ENCODE measurements around the gene RGN.

GRCh38 chrX:47138171-47138570 lies 59.9 kb downstream of the RGN start:
- TF ChIP-seq, protein P1, sequence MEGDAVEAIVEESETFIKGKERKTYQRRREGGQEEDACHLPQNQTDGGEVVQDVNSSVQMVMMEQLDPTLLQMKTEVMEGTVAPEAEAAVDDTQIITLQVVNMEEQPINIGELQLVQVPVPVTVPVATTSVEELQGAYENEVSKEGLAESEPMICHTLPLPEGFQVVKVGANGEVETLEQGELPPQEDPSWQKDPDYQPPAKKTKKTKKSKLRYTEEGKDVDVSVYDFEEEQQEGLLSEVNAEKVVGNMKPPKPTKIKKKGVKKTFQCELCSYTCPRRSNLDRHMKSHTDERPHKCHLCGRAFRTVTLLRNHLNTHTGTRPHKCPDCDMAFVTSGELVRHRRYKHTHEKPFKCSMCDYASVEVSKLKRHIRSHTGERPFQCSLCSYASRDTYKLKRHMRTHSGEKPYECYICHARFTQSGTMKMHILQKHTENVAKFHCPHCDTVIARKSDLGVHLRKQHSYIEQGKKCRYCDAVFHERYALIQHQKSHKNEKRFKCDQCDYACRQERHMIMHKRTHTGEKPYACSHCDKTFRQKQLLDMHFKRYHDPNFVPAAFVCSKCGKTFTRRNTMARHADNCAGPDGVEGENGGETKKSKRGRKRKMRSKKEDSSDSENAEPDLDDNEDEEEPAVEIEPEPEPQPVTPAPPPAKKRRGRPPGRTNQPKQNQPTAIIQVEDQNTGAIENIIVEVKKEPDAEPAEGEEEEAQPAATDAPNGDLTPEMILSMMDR (IDR thresholded peaks at IDR 0.05): no peak
- TF ChIP-seq POLR2A (IDR thresholded peaks at IDR 0.05) (no peak), POLR2AphosphoS5 (IDR thresholded peaks at IDR 0.05; ENCODE audit: insufficient read depth in 1 of 2, low read depth in 1 of 2) (no peak)

Data from vagina (tissue), 2 donors.